ENCODE measurements around the gene ATP5F1E. TPM values are rescaled to one million over a fixed set of nuclear protein-coding genes. Genes with fewer than 3 reads are reported as not detected.

The ATP5F1E gene
- total RNA-seq, 2 donors from 2014 or later, result 75.0 to 94.1 TPM

DNA sequence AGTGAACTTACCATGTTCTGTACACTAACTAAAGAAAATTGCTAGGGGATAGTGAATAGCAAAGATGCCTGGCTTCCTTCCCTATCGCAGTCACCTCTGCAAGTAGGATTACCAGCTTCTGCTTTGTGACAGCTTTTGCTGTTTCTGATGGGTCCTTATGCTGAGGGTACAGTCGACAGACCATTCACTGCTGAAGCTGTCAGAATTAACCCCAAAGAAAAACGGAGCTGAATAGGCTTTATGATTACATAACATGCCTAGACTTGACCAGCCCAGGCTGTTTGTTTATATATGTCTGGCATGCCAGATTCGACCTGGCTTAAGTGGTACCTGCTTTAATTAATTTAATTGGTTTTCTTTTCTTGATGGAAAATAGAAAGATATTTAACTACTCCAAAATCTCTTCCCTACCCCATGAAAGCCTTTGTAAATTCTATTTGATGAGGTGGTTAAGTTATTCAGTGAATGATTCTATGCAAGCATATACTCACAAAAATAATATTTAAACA, 32.1 kb upstream of the ATP5F1E start:
- TF ChIP-seq, protein P1, sequence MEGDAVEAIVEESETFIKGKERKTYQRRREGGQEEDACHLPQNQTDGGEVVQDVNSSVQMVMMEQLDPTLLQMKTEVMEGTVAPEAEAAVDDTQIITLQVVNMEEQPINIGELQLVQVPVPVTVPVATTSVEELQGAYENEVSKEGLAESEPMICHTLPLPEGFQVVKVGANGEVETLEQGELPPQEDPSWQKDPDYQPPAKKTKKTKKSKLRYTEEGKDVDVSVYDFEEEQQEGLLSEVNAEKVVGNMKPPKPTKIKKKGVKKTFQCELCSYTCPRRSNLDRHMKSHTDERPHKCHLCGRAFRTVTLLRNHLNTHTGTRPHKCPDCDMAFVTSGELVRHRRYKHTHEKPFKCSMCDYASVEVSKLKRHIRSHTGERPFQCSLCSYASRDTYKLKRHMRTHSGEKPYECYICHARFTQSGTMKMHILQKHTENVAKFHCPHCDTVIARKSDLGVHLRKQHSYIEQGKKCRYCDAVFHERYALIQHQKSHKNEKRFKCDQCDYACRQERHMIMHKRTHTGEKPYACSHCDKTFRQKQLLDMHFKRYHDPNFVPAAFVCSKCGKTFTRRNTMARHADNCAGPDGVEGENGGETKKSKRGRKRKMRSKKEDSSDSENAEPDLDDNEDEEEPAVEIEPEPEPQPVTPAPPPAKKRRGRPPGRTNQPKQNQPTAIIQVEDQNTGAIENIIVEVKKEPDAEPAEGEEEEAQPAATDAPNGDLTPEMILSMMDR (IDR thresholded peaks at IDR 0.05), result no peak
- no peaks in the 10 kb centered on the region for H3K4me1 ChIP-seq
- H3K27ac ChIP-seq, result no peak overlapping the region
- intact Hi-C loops (cut with DNase I), result no loop called here
- no peaks in the 10 kb centered on the region for H3K36me3 ChIP-seq
- no peak overlapping the region for H3K9ac ChIP-seq (ENCODE audit: low read depth in 2 of 2, low read length in 2 of 2)
- DNase-seq, result no peak
- H3K4me3 ChIP-seq, result no peak overlapping the region
- no peaks in the 10 kb centered on the region for H3K9me3 ChIP-seq
- H3K27me3 ChIP-seq, result no peaks in the 10 kb centered on the region

DNA sequence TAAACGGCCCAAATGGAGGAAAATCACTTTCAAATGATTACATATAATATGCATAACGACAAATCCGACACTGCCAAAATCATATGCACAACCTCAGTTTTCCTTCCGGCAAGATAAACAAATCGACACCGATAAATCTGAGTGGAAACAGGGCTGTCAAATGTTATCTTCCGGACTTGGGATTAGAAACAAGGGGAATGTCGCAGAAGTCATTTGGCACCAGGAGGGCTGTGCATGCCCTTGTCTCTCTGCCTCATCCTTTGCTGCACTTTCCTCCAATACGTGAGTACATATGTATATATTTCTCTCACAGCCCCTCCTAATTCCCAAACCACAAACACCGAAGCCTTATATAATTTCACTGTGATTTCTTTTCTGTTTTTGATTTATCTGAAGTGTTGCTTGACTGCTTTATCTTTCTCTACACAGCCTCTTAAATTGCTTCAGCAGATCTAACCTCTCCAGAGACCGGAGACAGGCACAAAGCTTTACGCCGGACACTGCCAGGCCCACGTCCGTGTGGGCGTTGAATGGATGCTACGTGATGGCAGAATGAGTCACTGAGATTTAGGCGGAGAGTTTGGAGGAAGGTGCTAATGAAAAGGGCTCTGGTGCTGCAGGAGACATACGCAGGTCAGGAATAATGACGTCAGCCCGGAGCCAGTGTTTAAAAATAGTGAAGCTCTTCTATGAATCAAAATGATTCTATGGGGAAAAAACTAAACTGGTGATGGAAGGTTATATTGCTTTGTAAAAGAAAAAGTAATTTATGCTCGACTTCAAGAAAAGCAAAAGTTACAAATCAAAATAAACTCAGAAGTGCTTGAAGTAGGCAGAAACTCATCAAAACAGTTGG, 31.5 kb upstream of the ATP5F1E start:
- Histone ChIP-seq H3K9ac (ENCODE audit: low read depth in 2 of 2, low read length in 2 of 2) (no peak overlapping the region), H3K27me3 (no peaks in the 10 kb centered on the region), H3K27ac (no peak overlapping the region), H3K9me3 (no peaks in the 10 kb centered on the region), H3K4me3 (no peak overlapping the region), H3K4me1 (no peaks in the 10 kb centered on the region), H3K36me3 (no peaks in the 10 kb centered on the region)
- no peak for DNase-seq
- TF ChIP-seq, protein P1 (IDR thresholded peaks at IDR 0.05), result no peak
- intact Hi-C loops (cut with DNase I), result no loop called here

DNA sequence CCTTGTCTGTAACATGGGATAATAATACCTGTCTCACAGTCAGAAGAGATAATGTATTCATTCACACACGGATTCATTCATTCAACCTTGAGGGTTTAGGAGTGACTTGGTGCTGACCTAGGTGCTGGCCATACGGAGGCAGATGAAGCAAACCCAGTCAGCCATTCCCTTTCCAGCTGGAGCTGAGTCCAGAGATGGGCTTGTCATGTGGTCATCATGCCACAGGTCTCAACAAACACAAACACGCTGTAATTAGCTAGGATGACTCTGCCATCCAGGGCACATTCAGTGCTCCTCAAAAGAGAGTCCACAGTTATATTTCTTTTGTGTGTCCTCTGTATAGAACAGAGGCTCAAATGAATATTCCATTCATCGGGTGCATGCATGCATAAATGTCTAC, 29.9 kb upstream of the ATP5F1E start:
- TF ChIP-seq, protein P1 (IDR thresholded peaks at IDR 0.05), result no peak
- H3K27ac ChIP-seq, result no peak overlapping the region

DNA sequence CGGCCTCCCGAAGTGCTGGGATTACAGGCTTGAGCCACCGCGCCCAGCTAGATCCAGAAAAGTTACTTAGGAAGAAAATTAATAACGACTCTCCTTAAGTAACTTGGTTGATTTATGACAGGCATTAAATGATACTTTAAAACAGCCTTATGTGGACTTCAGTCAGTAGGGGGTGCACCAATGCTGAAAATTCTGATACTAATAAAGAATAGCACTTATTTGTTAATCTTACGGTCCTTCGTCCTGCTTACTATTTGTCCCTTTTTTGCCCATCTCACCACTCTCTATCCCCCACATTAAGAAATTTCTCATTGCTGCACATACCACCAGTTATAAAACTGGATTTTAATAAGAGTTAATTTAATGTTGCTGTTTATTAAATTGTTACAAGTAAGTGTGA, 23.2 kb upstream of the ATP5F1E start:
- no peaks in the 10 kb centered on the region for H3K9me3 ChIP-seq
- H3K27ac ChIP-seq, result no peak overlapping the region
- H3K9ac ChIP-seq (ENCODE audit: low read depth in 2 of 2, low read length in 2 of 2), result no peak overlapping the region
- intact Hi-C loops (cut with DNase I), result no loop called here
- H3K36me3 ChIP-seq, result no peaks in the 10 kb centered on the region
- H3K4me3 ChIP-seq, result no peak overlapping the region
- no peaks in the 10 kb centered on the region for H3K27me3 ChIP-seq
- no peak for DNase-seq
- H3K4me1 ChIP-seq, result no peaks in the 10 kb centered on the region
- TF ChIP-seq, protein P1 (IDR thresholded peaks at IDR 0.05), result no peak

More for the DNA sequence above, 29.9 kb upstream of the ATP5F1E start:
- no peak for DNase-seq
- H3K9me3 ChIP-seq, result no peaks in the 10 kb centered on the region
- no peak overlapping the region for H3K4me3 ChIP-seq
- intact Hi-C loops (cut with DNase I), result no loop called here
- H3K36me3 ChIP-seq, result no peaks in the 10 kb centered on the region
- no peaks in the 10 kb centered on the region for H3K4me1 ChIP-seq
- H3K27me3 ChIP-seq, result no peaks in the 10 kb centered on the region
- H3K9ac ChIP-seq (ENCODE audit: low read depth in 2 of 2, low read length in 2 of 2), result no peak overlapping the region

DNA sequence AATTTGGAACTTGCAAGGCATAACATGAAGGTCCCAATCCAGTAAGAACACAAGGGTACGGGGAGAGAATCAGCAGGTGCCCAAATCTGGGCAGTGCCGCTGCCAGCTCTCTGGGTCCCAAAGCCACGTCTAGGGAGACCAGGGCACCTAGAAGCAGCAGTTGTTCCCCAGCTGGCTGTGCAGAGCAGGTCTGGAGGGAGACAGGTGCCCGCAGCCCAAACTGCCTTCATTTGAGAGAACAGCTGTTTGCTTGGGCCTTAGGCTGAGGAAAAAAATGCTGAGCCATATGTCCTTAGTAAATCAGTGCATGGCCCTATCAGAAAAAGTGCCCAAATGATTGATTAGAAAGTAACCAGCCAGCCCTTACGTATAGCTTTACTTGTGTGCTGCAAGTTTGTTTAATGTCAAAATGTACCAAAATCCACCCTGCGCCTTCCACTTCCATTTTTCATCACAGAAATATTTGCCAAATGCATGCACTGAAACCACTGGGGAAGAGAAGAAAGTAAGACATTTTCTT, 19.6 kb upstream of the ATP5F1E start:
- Histone ChIP-seq H3K9me3 (no peaks in the 10 kb centered on the region), H3K27ac (no peak overlapping the region), H3K9ac (ENCODE audit: low read depth in 2 of 2, low read length in 2 of 2) (no peak overlapping the region), H3K36me3 (no peaks in the 10 kb centered on the region), H3K4me3 (no peak overlapping the region), H3K27me3 (no peaks in the 10 kb centered on the region), H3K4me1 (peaks cover 9% of the 10 kb centered on the region)
- intact Hi-C loops (cut with DNase I), result no loop called here
- TF ChIP-seq, protein P1 (IDR thresholded peaks at IDR 0.05), result no peak
- no peak for DNase-seq

Measured in colonic mucosa (tissue), 4 donors.